Right atrium auricular region (tissue), 2 donors: Measurements from ENCODE around the gene SKI. TPM values are rescaled to one million over a fixed set of nuclear protein-coding genes. Genes with fewer than 3 reads are reported as not detected.
A peak's percentile ranks its signal among the peaks of the same experiment; 100 is the strongest.

Source experiments
- DNase-seq: peaks from one replicate; pipeline ENCODE4 v3.0.0-alpha.2; 2019; ENCODE audit warnings: low spot score
- H3K27ac ChIP-seq, 2 donors: fragments of 200-600 bp; sonication (generic); 1 replicate in 1 of 2; 2 replicates in 1 of 2; pipeline ENCODE4 v1.5.1; 2016 to 2019
- H3K27me3 ChIP-seq, 2 donors: fragments of 200-600 bp; sonication (generic); one replicate each; pipeline versions ENCODE4 v1.5.1 to v1.6.0; 2017 to 2019
- H3K36me3 ChIP-seq: fragments of 200-600 bp; sonication (generic); one replicate; pipeline ENCODE4 v1.5.1; 2016
- H3K4me1 ChIP-seq, 2 donors: fragments of 200-600 bp; sonication (generic); one replicate each; pipeline versions ENCODE4 v1.5.1 to v1.6.0; 2017 to 2019
- H3K4me3 ChIP-seq, 2 donors: fragments of 200-600 bp; sonication (generic); 1 replicate in 1 of 2; 2 replicates in 1 of 2; pipeline ENCODE4 v1.5.1; 2017 to 2019; ENCODE audit warnings: mild to moderate bottlenecking in 1 of 2, moderate library complexity in 1 of 2
- H3K9me3 ChIP-seq, 2 donors: fragments of 200-600 bp; sonication (generic); one replicate each; pipeline ENCODE4 v1.5.1; 2019
- total RNA-seq, 2 donors: library from RNA; depleted of rRNA; stranded (reverse); fragments of >200 nt; gene quantifications; one replicate each; pipeline ENCODE4 v1.1.0, GENCODE V29; 2016
- TF ChIP-seq, protein P1 (sequence below), 2 donors: fragments of 200-600 bp; sonication (generic); IDR thresholded peaks; one replicate each; pipeline ENCODE4 v1.5.1; 2019; ENCODE audit warnings: antibody characterized with exemption in 2 of 2

SKI gene
- total RNA-seq, 2 donors from 2014 or later: 36.7 to 57.2 TPM

DNA sequence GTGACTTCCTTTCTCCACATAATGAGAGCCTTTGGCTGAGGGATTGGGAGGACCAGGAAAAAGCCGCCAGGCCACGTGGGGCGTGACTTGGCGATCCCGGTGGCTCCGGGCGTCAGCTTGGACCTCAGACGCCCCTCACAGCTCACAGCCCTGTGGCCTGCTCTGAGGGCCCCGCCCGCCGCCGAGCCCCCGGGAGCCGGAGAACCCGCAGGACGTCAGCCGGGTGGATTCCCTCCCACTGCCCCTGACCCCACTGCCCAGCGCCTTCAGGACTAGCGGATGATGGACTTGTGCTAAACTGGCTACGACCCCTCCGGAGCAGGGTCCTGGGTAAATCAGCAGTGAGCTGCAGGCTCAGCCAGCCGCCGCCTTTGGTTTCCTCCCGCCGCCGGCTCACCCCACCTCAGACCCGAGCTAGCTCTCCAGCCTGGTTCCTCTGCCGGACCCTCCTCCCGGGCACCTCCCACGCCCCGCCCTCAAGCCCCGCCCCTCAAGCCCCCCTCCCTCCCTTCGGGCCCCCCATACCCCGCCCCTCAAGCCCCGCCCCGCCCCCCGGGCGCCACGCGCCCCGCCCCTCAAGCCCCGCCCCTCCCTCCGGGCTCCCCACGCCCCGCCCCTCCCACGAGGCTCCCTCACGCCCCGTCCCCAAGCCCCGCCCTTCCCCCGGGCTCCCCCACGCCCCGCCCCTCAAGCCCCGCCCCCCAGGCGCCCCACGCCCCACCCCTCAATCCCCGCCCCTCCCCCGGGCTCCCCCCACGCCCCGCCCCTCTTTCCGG, 23.5 kb upstream of the SKI start:
- Histone ChIP-seq H3K27ac (peak overlapping the region; percentile 91 to 93), H3K27me3 (no peaks in the 10 kb centered on the region), H3K4me3 (peak overlapping the region; percentile 52 to 63), H3K4me1 (peaks cover 0 to 78% of the 10 kb centered on the region in 2 donors), H3K36me3 (no peaks in the 10 kb centered on the region), H3K9me3 (no peaks in the 10 kb centered on the region)
- TF ChIP-seq, protein P1, sequence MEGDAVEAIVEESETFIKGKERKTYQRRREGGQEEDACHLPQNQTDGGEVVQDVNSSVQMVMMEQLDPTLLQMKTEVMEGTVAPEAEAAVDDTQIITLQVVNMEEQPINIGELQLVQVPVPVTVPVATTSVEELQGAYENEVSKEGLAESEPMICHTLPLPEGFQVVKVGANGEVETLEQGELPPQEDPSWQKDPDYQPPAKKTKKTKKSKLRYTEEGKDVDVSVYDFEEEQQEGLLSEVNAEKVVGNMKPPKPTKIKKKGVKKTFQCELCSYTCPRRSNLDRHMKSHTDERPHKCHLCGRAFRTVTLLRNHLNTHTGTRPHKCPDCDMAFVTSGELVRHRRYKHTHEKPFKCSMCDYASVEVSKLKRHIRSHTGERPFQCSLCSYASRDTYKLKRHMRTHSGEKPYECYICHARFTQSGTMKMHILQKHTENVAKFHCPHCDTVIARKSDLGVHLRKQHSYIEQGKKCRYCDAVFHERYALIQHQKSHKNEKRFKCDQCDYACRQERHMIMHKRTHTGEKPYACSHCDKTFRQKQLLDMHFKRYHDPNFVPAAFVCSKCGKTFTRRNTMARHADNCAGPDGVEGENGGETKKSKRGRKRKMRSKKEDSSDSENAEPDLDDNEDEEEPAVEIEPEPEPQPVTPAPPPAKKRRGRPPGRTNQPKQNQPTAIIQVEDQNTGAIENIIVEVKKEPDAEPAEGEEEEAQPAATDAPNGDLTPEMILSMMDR (IDR thresholded peaks at IDR 0.05): no peak
- peak; percentile 93 for DNase-seq

DNA sequence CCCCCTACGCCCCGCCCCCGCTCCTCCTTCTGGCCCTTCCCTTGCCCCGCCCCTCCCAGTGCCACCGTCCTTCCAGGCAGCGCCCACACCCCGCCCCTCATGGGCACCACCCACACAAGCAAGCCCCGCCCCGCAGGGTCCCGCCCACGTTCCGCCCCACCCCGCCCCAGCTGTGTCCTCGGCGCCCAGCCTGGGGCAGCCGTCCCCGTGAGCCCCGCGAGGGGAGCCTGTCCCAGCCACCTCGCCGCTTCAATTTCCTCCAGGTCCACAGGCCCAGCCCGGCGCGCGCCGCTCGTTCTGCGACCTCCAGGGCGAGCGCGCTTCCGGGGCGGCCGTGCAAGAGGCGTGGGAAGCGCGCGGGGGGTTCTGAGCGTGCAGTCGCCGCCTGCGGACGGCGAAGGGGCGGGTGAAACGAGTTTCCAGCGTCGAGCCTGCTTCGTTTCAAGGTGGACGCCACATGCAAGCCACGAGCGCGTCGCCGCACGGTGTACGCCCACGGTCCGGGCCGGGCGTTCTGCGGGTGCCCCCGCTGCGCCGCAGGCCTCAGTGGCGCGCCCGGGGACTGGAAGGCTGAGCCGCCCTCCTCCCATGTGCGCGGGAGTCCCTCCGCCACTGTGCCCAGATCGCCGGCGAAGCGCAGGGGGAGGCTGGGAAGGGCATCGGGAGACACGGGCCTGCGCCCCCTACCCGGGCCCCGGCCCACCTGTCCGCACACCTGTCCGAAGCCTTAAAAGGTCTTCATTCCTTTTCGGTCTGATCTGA, 22.7 kb upstream of the SKI start:
- peak; percentile 97 for DNase-seq
- Histone ChIP-seq H3K4me1 (peaks cover 0 to 75% of the 10 kb centered on the region in 2 donors), H3K27me3 (no peaks in the 10 kb centered on the region), H3K36me3 (no peaks in the 10 kb centered on the region), H3K27ac (peak overlapping the region; percentile 88 to 95), H3K4me3 (peak overlapping the region; percentile 40 to 61), H3K9me3 (no peaks in the 10 kb centered on the region)
- TF ChIP-seq, protein P1 (IDR thresholded peaks at IDR 0.05): peak in 1 of 2 donors; percentile 27

DNA sequence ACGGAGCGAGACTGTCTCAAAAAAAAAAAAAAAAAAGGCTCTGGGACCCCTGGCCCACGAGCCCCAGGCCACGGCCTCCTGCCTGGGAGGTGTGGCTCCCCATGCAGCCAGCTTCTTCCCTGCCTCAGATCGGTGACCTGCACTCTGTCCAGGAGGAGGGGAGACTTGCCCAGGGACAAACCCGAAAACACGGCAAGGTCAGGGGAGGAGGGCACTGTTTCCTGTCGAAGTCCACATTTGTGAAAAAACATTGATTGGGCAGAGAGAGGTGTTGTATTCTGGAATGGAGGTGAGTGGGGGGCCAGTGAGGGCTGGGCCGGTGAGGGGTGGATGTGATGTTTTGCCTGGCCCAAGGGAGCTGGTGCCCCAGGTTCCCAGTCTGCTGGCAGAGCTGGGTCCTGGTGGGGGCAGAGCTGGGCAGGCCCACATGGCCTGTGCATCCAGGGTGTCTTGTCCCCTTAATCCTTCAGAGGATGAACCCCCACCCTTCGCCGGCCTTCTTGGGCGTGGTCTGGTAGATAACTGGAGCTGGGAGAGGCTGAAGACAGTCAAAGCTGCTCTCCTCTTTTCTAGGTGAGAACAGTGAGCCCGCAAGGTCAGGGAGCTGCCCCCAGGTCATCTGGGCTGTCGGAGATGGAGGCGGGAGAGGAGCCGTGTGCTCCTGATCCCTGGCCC, 21.2 kb upstream of the SKI start:
- TF ChIP-seq, protein P1 (IDR thresholded peaks at IDR 0.05): no peak
- H3K4me1 ChIP-seq: peaks cover 0 to 67% of the 10 kb centered on the region in 2 donors
- no peaks in the 10 kb centered on the region for H3K36me3 ChIP-seq
- no peaks in the 10 kb centered on the region for H3K9me3 ChIP-seq
- DNase-seq: no peak
- H3K27ac ChIP-seq: peak overlapping the region; percentile 88 to 95
- H3K4me3 ChIP-seq: peak overlapping the region; percentile 1 to 35
- no peaks in the 10 kb centered on the region for H3K27me3 ChIP-seq

DNA sequence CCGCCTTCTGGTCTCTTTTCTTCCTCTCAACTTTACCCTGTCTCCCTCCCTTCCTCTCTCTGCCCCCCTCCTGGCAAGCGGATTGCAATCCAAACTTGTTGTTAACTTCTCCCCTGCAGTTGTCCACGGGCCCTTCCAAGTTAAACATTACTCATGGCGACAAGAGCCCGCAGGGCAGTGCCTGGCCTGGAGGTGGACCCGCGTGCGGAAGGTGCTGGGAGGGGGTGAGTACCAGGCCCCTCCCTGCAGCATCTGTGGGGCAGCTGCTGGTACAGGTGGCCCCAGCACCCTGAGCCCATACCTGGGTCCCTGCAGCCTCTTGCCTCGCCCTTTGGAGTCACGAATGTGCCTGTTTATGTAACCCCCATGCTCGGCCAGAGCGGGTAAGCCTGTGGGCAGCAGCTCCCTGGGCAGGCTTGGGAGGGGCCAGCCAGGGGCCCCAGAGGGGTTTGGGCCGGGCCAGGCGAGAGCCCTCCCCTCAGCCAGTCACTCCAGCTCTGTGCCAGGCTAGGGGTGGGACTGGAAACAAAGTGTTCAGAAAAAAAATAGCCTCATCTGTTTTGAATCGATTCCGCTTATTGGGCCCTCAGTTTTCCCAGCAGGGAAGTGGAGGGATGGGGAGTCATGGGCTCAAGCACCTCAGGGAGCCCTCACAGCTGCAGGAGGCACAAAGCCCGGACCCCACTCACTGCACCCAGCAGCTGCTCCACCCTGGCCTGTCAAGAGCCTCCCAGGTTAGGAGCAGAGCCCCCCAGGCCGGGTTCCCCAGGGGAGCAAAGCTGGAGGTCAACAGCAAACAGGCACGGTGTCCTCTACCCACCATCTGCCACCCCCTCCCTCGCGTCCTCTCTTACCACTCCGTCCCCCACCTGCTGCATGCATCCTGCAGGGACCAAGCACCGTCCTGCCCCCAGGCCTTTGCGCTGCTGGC, 19.5 kb upstream of the SKI start:
- TF ChIP-seq, protein P1 (IDR thresholded peaks at IDR 0.05): no peak
- no peaks in the 10 kb centered on the region for H3K36me3 ChIP-seq
- DNase-seq: peak; percentile 89
- peak overlapping the region; percentile 88 to 95 for H3K27ac ChIP-seq
- no peaks in the 10 kb centered on the region for H3K9me3 ChIP-seq
- no peak overlapping the region for H3K4me3 ChIP-seq
- no peaks in the 10 kb centered on the region for H3K27me3 ChIP-seq
- H3K4me1 ChIP-seq: peaks cover 0 to 77% of the 10 kb centered on the region in 2 donors
